Neuronal stem cell (in vitro differentiated cells): ENCODE measurements around the gene SLC25A11.
A peak's percentile ranks its signal among the peaks of the same experiment; 100 is the strongest.
"Not testable (repeated sequence)": the region's sequence is repeated elsewhere in the genome, so short reads cannot be mapped to it uniquely, and the experiment has no call there.

Source experiments
- DNase-seq: peaks from one replicate; pipeline ENCODE4 v3.0.0-alpha.2; 2013; ENCODE audit warnings: low spot score
- H2AFZ ChIP-seq: one replicate; pipeline ENCODE4 v1.6.1; 2013; ENCODE audit warnings: mild to moderate bottlenecking, low read length, inconsistent platforms
- H2AK5ac ChIP-seq: 2 replicates; pipeline ENCODE4 v1.6.1; 2013; ENCODE audit warnings: low read depth, mild to moderate bottlenecking, inconsistent platforms, low read length, moderate library complexity, mixed read lengths
- H2BK120ac ChIP-seq: 2 replicates; pipeline ENCODE4 v1.6.1; 2013; ENCODE audit warnings: low read depth, mild to moderate bottlenecking, inconsistent platforms, low read length, moderate library complexity, mixed read lengths
- H2BK12ac ChIP-seq: one replicate; pipeline ENCODE4 v1.6.1; 2013; ENCODE audit warnings: low read length, inconsistent platforms
- H2BK15ac ChIP-seq: 2 replicates; pipeline ENCODE4 v1.6.1; 2013; ENCODE audit warnings: mild to moderate bottlenecking, low read length, inconsistent platforms, mixed read lengths
- H2BK5ac ChIP-seq: one replicate; pipeline ENCODE4 v1.6.1; 2013; ENCODE audit warnings: inconsistent platforms, mild to moderate bottlenecking, low read length, moderate library complexity
- H3K14ac ChIP-seq: one replicate; pipeline ENCODE4 v1.6.1; 2013; ENCODE audit warnings: low read length, inconsistent platforms
- H3K18ac ChIP-seq: 2 replicates; pipeline ENCODE4 v1.6.1; 2013; ENCODE audit warnings: low read length, inconsistent platforms
- H3K23ac ChIP-seq: 2 replicates; pipeline ENCODE4 v1.6.1; 2013; ENCODE audit warnings: low read depth, mild to moderate bottlenecking, mixed read lengths, low read length, inconsistent platforms; ENCODE audit not compliant: poor library complexity
- H3K27ac ChIP-seq: replicated peaks from 3 replicates; pipeline ENCODE4 v1.5.1; 2013; ENCODE audit warnings: low read length, inconsistent platforms
- H3K27me3 ChIP-seq, 3 experiments: 2 replicates each; pipeline ENCODE4 v1.6.1; 2013; ENCODE audit warnings: low read length in 3 of 3, mild to moderate bottlenecking in 2 of 3, inconsistent platforms in 1 of 3, low read depth in 1 of 3, mixed read lengths in 1 of 3, moderate library complexity in 1 of 3; ENCODE audit not compliant: control insufficient read depth in 3 of 3, insufficient read depth in 3 of 3
- H3K36me3 ChIP-seq, 2 donors: replicated peaks in 1 of 2; 2 replicates each; pipeline ENCODE4 v1.6.1; 2013; ENCODE audit warnings: low read length in 2 of 2; ENCODE audit not compliant: control insufficient read depth in 2 of 2, insufficient read depth in 2 of 2
- H3K4ac ChIP-seq: 2 replicates; pipeline ENCODE4 v1.6.1; 2013; ENCODE audit warnings: inconsistent platforms, mild to moderate bottlenecking, low read length, moderate library complexity
- H3K4me1 ChIP-seq, 2 donors: 1 replicate in 1 of 2; 2 replicates in 1 of 2; pipeline ENCODE4 v1.6.1; 2013; ENCODE audit warnings: low read length in 2 of 2, low read depth in 1 of 2; ENCODE audit not compliant: control insufficient read depth in 2 of 2, insufficient read depth in 1 of 2
- H3K4me2 ChIP-seq: one replicate; pipeline ENCODE4 v1.6.1; 2013; ENCODE audit warnings: mild to moderate bottlenecking, low read length, inconsistent platforms; ENCODE audit not compliant: insufficient read depth, poor library complexity, severe bottlenecking
- H3K4me3 ChIP-seq, 2 donors: 2 replicates each; pipeline ENCODE4 v1.5.1; 2013; ENCODE audit warnings: low read length in 2 of 2, mild to moderate bottlenecking in 2 of 2, inconsistent platforms in 1 of 2, moderate library complexity in 1 of 2
- H3K79me1 ChIP-seq: one replicate; pipeline ENCODE4 v1.6.1; 2013; ENCODE audit warnings: low read depth, mild to moderate bottlenecking, inconsistent platforms, low read length, moderate library complexity
- H3K9ac ChIP-seq: one replicate; pipeline ENCODE4 v1.6.1; 2013; ENCODE audit warnings: mild to moderate bottlenecking, low read depth, low read length, inconsistent platforms; ENCODE audit not compliant: poor library complexity
- H3K9me3 ChIP-seq, 2 donors: replicated peaks in 1 of 2; 2 replicates each; pipeline versions ENCODE3 to v1.6.1; 2013; ENCODE audit warnings: low read length in 2 of 2, mild to moderate bottlenecking in 2 of 2, inconsistent platforms in 1 of 2, low read depth in 1 of 2, mixed read lengths in 1 of 2, moderate library complexity in 1 of 2; ENCODE audit not compliant: control insufficient read depth in 2 of 2, insufficient read depth in 1 of 2
- H4K8ac ChIP-seq: one replicate; pipeline ENCODE4 v1.6.1; 2013; ENCODE audit warnings: low read depth, mild to moderate bottlenecking, inconsistent platforms, low read length, moderate library complexity
- H4K91ac ChIP-seq: one replicate; pipeline ENCODE4 v1.6.1; 2013; ENCODE audit warnings: low read length, low read depth, mild to moderate bottlenecking, inconsistent platforms; ENCODE audit not compliant: poor library complexity
- WGBS, 2 donors: extraction: QIAGEN DNeasy Blood & Tissue Kit; methylation state at CpG; one replicate each; pipeline ENCODE4 v1.1.7; 2013; ENCODE audit warnings: missing lambda C conversion rate in 2 of 2, mixed read lengths in 1 of 2; ENCODE audit not compliant: insufficient read length in 2 of 2, insufficient replicate concordance in 1 of 2; ENCODE audit errors: extremely low coverage in 2 of 2; 5-methylcytosine and 5-hydroxymethylcytosine counted together

The SLC25A11 gene

GRCh38 chr17:4913994-4914393 is 25.9 kb downstream of the SLC25A11 start:
- H3K23ac ChIP-seq = no peak overlapping the region
- no peak overlapping the region for H2BK12ac ChIP-seq
- H2BK5ac ChIP-seq = no peak overlapping the region
- H3K18ac ChIP-seq = no peak overlapping the region
- H3K4me2 ChIP-seq = no peak overlapping the region
- H2AFZ ChIP-seq = no peak overlapping the region
- no peak overlapping the region for H2BK120ac ChIP-seq
- no peak overlapping the region for H2BK15ac ChIP-seq
- H3K27ac ChIP-seq = no peak overlapping the region
- no peak overlapping the region for H3K4me3 ChIP-seq
- no peak for DNase-seq
- no CpG with 5 or more reads among the region's 1 CpG for WGBS, 2 donors
- no peaks in the 10 kb centered on the region for H3K9me3 ChIP-seq
- no peaks in the 10 kb centered on the region for H3K36me3 ChIP-seq
- no peaks in the 10 kb centered on the region for H3K79me1 ChIP-seq
- H3K4me1 ChIP-seq = peaks cover 0 to 2% of the 10 kb centered on the region in 2 donors
- H2AK5ac ChIP-seq = no peak overlapping the region
- H4K91ac ChIP-seq = no peak overlapping the region
- H3K9ac ChIP-seq = no peak overlapping the region
- no peaks in the 10 kb centered on the region for H3K27me3 ChIP-seq
- H4K8ac ChIP-seq = no peak overlapping the region
- H3K4ac ChIP-seq = no peak overlapping the region
- no peak overlapping the region for H3K14ac ChIP-seq

- H3K4me3 ChIP-seq = peak overlapping the region; percentile 7 to 20
- no peaks in the 10 kb centered on the region for H3K79me1 ChIP-seq
- H2BK12ac ChIP-seq = no peak overlapping the region
- no peak overlapping the region for H3K23ac ChIP-seq
- H3K14ac ChIP-seq = peak overlapping the region; percentile 57
- WGBS, 2 donors = no CpG with 5 or more reads among the region's 20 CpGs
- peak overlapping the region; percentile 79 for H3K9ac ChIP-seq
- H3K36me3 ChIP-seq = no peaks in the 10 kb centered on the region
- H2BK120ac ChIP-seq = no peak overlapping the region
- peak overlapping the region; percentile 36 for H3K18ac ChIP-seq
- H3K27me3 ChIP-seq = peaks cover 0 to 2% (median 0%) of the 10 kb centered on the region in 3 experiments
- H4K8ac ChIP-seq = no peak overlapping the region
- peak overlapping the region; percentile 95 for H2AFZ ChIP-seq
- no peak overlapping the region for H3K27ac ChIP-seq
- H3K4me1 ChIP-seq = peaks cover 8 to 9% of the 10 kb centered on the region in 2 donors
- no peaks in the 10 kb centered on the region for H3K9me3 ChIP-seq
- H2BK5ac ChIP-seq = no peak overlapping the region
- no peak overlapping the region for H2BK15ac ChIP-seq
- H4K91ac ChIP-seq = no peak overlapping the region
- no peak overlapping the region for H2AK5ac ChIP-seq
- DNase-seq = peak; percentile 71
- H3K4me2 ChIP-seq = no peak overlapping the region
- H3K4ac ChIP-seq = no peak overlapping the region
Observed at GRCh38 chr17:4908711-4909496, 30.9 kb downstream of the SLC25A11 start.

DNA sequence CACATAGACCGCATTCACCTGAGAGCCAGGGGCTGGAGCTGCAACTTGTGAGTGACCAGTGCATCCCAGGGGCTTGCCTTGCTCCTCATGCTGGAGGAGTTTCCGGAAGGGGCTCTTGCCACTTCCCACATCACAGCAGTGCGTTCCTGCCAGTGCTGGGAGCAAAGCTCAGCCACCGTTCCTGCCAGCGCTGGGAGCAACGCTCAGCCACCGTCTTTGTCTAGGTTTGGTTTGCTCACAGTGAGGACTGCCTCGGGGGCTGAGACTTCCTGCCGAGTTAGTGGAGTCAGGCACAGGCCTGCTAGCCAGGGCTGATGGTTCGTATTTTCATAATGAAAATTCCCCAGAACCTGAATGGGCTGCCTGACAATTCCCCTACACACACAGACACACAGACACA is 31.5 kb downstream of the SLC25A11 start:
- Histone ChIP-seq H3K27me3 (peaks cover 0 to 2% (median 0%) of the 10 kb centered on the region in 3 experiments), H3K23ac (no peak overlapping the region), H3K9me3 (no peaks in the 10 kb centered on the region), H2BK120ac (no peak overlapping the region), H3K9ac (peak overlapping the region; percentile 79), H2BK12ac (no peak overlapping the region), H3K36me3 (no peaks in the 10 kb centered on the region), H4K8ac (no peak overlapping the region), H2AFZ (peak overlapping the region; percentile 95), H3K4me1 (peaks cover 8 to 9% of the 10 kb centered on the region in 2 donors), H3K4ac (no peak overlapping the region), H3K4me2 (no peak overlapping the region), H3K79me1 (no peaks in the 10 kb centered on the region), H3K14ac (peak overlapping the region; percentile 57), H2AK5ac (no peak overlapping the region), H3K4me3 (peak overlapping the region in 1 of 2 donors; percentile 20), H2BK15ac (no peak overlapping the region), H3K27ac (no peak overlapping the region), H4K91ac (no peak overlapping the region), H3K18ac (peak overlapping the region; percentile 72), H2BK5ac (no peak overlapping the region)
- WGBS, 2 donors = no CpG with 5 or more reads among the region's 10 CpGs
- no peak for DNase-seq

DNA sequence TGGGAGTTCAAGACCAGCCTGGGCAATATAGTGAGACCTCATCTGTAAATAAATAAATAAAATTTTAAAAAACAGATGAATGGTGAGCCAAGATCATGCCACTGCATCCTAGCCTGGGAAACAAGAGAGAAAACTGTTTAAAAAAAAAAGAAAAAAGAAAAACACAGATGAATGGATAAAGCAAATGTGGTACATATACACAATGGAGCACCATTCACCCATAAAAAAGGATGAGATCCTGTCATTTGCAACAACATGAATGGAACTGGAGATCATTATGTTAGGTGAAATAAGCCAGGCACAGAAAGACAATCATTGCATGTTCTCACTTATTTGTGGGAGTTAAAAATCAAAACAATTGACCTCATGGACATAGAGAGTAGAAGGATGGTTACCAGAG is 33.2 kb downstream of the SLC25A11 start:
- not testable (repeated sequence) for H2BK120ac ChIP-seq, DNase-seq, H3K9me3 ChIP-seq, H3K9ac ChIP-seq, H3K4me2 ChIP-seq, H3K4me3 ChIP-seq, H3K27me3 ChIP-seq, H4K8ac ChIP-seq, H3K14ac ChIP-seq, H2BK5ac ChIP-seq, H2AFZ ChIP-seq, H3K18ac ChIP-seq, H2AK5ac ChIP-seq, H3K27ac ChIP-seq, H2BK15ac ChIP-seq, H3K79me1 ChIP-seq, H4K91ac ChIP-seq, H3K36me3 ChIP-seq, H2BK12ac ChIP-seq, H3K4ac ChIP-seq, H3K4me1 ChIP-seq, H3K23ac ChIP-seq
